TTC549 (cell line): ENCODE data around the gene CASQ2.
"Not testable (repeated sequence)": the region's sequence is repeated elsewhere in the genome, so short reads cannot be mapped to it uniquely, and the experiment has no call there.

Experiments used
- FAIRE-seq: peaks from 2 replicates; lab custom pipeline; 2012; peaks lifted over from hg19 to GRCh38; lab: Jason Lieb, UNC

The CASQ2 gene

DNA sequence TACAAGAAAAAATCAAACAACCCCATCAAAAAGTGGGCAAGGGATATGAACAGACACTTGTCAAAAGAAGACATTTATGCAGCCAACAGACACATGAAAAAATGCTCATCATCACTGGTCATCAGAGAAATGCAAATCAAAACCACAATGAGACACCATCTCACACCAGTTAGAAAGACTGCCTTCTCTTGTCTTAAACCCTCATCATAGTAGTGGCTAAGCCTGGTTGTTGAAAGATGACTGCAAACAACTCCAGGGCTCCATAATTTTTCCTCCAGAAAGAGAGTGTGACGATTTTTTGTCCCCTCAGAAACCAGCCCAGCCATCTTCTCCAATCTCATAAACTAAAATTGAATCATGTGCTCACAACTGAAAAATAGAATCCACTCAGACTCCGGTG is 12.1 kb upstream of the CASQ2 start:
- FAIRE-seq: not testable (repeated sequence)

GRCh38 chr1:115779075-115779474 is 10.6 kb upstream of the CASQ2 start:
- FAIRE-seq: not testable (repeated sequence)

DNA sequence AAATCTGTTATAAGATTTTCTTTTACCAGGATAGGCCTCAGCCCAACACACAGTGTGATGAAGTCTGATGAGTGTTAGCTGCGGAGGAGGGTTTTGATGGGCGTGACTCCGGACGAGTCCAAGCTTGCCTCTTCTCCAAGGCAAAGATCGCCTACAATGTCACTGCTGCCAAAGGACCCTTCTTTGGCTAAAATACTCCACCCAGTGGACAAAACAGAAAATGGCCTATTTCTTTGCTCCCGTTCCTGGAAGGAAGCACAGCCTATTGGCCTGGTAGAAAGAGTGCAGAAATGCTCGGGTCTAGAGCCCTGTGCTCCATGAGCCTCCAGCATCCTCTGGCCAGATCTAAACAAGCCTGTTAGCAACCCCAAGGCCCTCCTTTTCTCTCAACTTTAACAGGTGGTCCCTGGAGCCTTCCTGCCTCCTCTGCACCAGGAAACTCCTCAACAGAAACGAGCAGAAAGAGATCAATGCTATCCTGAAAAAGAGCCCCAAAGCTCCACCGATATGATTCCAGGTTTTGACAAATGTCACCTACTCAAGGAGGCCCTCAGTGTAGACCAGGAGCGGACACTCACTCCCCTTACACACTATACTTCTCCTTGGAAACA is 3.4 kb upstream of the CASQ2 start:
- FAIRE-seq: peak; percentile 84

DNA sequence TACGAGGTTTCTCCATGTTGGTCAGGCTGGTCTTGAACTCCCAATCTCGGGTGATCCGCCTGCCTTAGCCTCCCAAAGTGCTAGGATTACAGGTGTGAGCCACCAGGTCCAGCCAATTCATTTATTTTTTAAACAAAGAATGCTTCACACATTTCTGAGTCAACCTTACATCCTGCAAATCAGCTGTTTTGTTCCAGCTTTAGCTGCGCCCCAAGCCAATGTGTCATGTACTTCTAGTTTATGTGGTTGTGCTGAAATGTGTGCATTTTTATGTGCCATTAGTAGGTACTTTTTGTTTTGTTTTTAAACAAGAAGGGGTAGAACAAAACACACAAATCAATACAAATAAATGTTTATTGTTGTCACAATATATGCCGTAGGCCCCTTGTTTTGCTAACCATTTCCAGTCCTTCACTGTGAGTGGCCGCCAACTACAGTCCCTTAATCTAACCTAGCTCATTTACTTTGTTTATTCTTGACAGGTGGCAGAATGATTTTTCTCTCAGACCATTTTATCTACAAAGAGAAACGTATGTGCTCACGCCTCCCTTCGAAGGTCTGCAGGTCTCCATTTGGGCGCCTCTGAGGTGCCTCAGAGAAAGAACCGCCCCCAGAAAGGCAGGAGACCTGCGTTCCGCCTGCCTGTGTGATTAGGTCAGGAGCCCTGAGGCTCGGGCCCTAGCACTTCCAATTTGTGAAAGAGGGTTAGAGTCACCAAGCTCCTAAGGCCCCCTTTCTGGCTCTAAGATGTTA is 2.8 kb upstream of the CASQ2 start:
- no peak for FAIRE-seq

DNA sequence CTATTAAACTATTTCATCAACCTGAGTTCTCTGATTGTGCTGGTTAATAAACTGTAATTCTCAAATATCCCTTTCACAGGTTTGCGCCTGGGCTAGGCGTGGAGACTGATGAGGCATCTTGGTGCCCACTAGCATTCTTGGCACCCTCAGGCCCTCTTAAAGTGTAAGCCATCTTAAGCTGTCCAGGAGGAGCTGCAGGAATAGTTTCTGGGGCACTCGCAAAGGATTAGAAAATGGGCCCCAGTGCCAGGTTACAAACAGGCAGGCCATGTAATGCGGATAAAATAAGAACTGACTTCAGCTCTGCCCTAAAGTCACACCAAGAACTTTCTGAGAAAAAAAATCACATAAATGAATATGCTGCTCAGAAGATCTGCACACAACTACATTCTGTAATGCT is 1.1 kb downstream of the CASQ2 start:
- no peak for FAIRE-seq

DNA sequence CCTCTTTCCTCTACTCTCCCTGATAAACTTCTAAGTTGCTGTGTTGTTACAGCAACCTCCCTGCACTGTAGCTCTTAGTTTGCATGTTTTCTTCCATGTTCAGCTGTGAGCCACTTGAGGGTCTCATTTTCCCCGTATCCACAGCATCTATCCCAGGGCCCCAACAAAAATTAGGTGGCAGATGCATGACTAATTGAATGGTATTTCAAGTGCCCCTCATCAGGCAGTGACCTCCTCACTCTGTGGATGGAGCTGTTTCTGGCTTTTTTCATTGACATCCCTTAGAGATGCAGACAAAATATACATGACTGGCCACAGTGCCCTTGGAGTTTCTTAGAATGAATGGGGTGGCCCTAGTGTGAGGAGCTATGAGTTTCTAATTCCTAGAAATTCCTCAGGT is 3.4 kb downstream of the CASQ2 start:
- no peak for FAIRE-seq

GRCh38 chr1:115764541-115764940 is 4.0 kb downstream of the CASQ2 start:
- FAIRE-seq: no peak

DNA sequence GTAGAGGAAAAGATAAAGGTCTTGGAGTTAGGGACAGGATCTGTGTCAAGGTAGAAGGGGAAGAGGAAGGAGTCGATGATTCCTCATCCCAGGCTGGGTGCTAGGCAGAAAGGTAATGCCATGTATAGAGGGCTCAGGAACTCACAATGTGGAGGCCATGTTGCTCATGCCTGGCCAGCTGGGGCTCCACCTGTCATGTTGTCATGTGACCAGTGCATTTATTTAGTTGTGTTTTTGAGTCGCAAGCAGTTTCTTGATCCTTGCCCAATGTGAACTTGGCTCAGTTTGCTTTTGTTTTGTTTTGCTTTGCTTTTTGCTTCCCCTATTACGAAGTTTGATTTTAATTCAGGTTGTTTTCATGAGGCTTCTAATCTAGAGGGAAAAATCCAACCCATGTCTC is 5.7 kb downstream of the CASQ2 start:
- FAIRE-seq: no peak

GRCh38 chr1:115761601-115762302 is 6.8 kb downstream of the CASQ2 start:
- no peak for FAIRE-seq

DNA sequence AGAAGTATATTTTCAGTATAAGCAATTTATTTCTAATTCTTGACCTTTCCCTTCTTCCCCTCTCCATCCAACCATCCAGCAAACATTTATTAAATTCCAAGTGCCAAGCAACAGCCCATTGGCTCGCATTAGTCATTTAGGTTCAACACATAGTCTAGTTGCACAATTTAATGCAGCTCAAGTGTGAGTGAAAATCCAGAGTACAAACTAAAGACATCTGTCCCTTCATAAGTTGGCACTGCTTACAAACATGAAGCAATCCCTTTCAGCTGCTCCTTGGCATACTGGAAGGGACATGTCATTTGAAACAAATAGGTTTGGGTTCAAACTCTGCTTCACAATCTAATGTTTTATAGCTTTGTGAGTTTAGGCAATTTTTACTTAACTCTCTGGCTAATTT is 10.7 kb downstream of the CASQ2 start:
- no peak for FAIRE-seq

DNA sequence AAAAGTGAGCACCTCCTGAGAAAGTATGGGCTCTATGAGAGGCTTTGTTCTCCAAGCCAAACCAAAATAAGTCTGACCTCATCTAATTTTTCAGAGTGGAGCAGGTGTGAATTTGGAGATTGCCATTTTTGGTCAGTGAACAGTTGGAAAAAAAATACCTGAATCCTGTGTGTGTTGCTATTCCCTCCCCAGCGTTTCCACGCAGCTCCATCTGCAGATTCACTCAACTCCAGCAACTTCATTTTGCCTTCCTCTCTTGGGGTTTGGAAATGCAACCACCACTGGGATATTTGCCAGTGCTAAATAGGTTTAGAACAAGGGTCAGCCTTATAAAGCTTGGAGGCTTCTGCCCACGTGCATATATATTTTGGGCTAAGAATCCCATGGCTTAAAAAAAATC is 11.2 kb downstream of the CASQ2 start:
- FAIRE-seq: no peak

DNA sequence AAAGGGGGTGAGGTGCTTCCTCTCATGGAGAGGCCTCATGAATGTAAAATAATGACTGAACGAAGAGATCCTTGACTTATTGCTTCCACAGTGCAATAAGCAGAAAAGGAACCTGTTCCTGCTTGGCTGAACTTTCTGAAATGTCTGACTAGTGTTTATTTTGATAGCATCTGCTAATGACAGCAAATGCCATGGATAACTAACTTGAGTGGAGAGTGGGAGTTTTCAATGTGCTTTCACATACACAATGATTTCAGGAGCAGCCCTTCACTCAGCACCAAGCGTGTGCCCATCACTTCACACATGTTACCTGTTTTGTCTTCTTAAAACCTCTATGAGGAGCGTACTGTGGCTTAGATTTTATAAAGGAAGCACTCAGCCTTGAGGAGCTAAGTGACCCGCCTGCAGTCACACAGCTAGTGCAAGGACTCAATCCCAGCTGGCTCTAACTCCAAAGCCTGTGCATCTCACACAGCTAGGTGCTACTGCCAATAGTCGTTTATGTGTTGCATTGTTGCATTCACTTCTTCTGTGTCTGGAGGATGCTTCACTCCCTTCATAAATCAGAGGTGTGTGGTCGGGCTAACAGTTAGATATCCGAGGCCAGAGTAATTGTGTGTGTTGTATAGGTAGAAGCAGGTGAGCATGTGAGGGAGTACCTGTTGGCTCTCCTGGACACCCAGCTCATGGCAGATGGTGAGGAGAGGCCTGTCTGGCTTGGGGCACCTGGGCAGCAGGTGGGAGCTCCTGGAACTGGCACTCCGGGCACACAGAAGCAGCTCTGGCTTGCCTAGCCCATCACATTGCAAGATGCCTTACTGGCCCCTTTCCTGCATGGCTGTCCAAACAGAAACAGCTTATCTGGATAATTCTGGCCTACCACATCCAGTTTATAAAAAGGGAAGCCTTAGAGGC is 12.8 kb downstream of the CASQ2 start:
- no peak for FAIRE-seq

GRCh38 chr1:115753830-115754229 is 14.7 kb downstream of the CASQ2 start:
- no peak for FAIRE-seq

DNA sequence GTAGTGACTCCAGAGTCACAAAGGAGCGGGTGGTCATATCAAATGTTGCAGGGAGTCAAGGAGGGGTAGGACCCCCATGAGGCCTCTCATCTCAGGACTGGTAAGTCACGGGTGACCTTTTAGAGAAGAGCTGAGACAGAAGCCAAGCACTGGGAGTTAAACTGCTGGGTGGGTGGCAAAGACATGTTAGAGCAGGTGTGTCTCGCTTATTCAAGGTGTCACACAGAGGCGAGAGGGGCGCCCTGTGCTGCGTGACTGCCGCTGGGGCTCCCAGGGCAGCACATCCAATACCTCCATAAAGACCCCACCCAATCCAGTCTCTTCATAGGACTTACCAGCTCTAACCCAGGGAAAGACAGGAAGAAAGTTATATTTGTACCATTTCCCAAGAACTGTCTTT is 15.2 kb downstream of the CASQ2 start:
- no peak for FAIRE-seq

DNA sequence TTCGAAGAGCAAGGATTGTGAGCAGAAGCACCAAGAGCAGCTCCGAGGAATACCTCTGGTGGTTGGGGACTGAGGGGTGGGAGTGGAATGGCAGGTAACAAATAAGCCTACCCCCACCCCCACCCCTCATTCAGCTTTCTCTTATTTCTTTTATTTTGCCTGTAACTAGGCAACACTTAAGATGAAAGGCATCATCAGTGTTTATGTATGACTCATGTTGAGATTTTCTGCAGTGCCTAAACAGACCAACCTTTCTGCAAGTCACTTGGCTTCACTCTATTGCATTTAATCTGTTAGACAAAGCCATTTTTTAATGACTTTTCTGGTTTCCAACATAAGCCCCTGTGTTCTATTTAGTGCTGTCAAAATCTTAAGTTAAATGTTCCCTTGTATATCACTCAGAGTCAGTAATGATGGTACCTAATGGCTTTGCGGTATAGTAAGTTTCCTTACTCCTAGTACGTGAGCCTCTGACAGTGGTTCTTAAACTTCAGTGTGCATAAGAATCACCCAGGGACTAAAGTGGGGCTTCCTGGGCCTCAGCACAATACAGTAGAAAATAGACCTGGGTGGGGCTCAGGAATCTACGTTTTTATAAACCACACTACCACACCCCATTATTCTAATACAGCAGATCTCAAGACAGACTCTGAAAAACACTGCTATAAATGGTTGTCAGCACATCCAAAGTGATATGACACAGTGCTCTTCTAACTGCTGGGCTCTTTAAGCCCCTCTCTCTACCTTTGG is 19.9 kb downstream of the CASQ2 start:
- FAIRE-seq: no peak

- no peak for FAIRE-seq
Measured at GRCh38 chr1:115746021-115746690, 22.4 kb downstream of the CASQ2 start.

DNA sequence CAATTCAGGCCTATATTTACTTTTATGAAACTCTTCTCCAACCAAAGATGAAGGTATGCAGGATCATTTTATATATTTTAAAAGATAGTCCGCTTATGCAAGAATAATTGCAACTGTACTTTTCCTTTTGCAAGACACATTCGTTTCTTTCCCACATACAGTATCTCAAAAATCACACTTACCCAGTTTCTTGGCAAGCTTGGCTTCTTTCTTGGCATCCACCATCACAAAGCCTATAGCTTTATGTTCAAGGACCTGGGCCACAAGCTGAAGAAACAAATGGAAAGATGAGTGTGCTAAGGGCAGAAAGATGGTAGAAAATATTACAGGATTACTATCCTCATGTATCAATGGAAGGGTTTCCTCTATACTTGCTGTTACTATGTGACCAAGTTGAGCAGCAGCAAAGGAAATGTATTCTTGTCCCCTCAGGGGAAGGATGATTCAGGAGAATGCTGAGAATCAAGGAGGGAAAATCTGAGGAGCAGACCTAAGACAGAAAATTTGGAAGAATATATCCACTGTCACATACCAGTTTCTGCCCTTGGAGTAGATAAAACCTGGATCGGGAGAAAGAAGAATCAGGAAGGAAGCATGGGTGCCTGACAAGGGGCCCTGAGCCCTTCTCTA is 23.8 kb downstream of the CASQ2 start:
- no peak for FAIRE-seq

DNA sequence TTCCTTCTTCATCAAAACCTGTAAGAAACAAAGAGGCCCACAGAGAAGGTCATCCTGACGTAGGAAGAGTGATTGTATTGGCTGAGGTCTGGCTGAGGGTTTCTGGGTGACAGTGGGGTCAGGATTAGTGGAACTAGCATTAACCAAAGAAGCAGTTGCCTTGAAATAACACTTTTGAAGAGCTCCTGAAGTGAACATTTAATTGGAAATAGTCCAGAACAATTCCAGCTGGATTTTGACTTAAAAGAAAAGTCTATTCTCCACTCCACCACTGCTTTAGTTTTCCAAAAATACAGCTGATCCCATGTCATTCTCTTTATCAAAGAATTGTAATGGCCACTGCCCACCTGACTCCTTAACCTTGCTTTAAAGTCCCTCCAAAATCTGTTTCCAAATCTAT is 27.7 kb downstream of the CASQ2 start:
- FAIRE-seq: no peak

DNA sequence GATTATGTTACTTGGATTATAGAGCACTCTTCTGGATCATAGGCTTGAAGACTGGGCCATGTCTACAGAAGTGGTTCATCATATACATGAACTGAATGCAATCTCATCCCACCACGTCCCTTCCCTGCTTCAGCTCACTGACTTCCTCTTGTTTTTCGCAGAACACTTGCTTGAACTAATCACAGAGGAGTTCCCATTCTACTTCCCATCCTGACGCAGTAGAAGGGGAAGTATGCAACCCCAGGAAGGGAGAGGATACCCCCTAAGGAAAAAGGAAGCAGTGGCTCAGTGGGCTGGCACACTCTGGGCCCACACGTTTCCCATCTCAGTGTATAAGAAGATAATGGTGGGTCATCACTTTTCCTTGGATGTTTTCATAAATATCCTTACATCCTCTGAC is 36.2 kb downstream of the CASQ2 start:
- FAIRE-seq: no peak

GRCh38 chr1:115729756-115730155 is 38.8 kb downstream of the CASQ2 start:
- no peak for FAIRE-seq

DNA sequence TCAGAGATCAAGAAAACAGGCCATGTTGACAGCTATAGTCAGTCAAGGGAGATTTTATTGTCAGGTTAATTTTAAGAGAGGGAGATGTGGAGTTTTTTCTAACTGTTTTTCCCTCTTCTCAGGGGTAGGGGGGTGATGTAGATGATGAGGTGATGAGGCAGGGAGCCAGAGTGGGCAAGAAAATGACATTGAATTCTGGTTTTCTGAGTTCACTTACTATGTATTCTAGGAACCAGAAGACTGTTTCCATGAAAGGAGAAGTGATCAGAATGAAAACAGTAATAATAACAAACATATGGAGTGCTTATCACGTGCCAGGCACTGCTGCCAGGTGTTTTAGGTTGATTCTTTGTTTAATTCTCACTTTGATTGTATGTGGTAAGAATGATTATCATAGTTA is 40.2 kb downstream of the CASQ2 start:
- FAIRE-seq: no peak
